HCT116 (cell line): ENCODE results near the gene MALSU1. TPM values are rescaled to one million over a fixed set of nuclear protein-coding genes. Genes with fewer than 3 reads are reported as not detected.

Experiments used
- ATAC-seq: fragments of 200-7000 bp; cut with Tn5 transposase; 2 replicates; pipeline ENCODE4 v1.9.1; 2020; ENCODE audit warnings: mild to moderate bottlenecking, moderate library complexity
- BruUV-seq: library from RNA; stranded (reverse); fragments of 400-500 nt; replicated peaks from 2 replicates; lab custom pipeline; 2021; lab: Mats Ljungman, UMichigan
- CTCF ChIA-PET: fragments of 300-600 bp; sonication (Branson Sonifier 250); formaldehyde crosslinking; loops from one replicate; lab custom pipeline; 2021; ENCODE audit warnings: antibody characterized with exemption; lab: Charles Lee
- POLR2A ChIA-PET: fragments of 300-600, 350-600 bp; sonication (Branson Sonifier 250); formaldehyde crosslinking; loops from one replicate; lab custom pipeline; 2021; ENCODE audit warnings: antibody characterized with exemption; lab: Charles Lee
- RAD21 ChIA-PET, 2 experiments: fragments of 300-600 bp; sonication (Branson Sonifier 250); formaldehyde crosslinking; loops; one replicate each; lab custom pipeline; 2023; ENCODE audit warnings: low total read pairs in 2 of 2; ENCODE audit not compliant: uncharacterized antibody in 2 of 2, unreplicated experiment in 2 of 2, low non-redundant PET in 1 of 2; lab: Charles Lee
- DNase-seq: peaks from one replicate; pipeline ENCODE4 v3.0.0-alpha.2; 2010; ENCODE audit warnings: low read depth, low spot score
- H2AFZ ChIP-seq: fragments of 200-600 bp; shearing (Covaris generic), sonication (generic); 2 replicates; pipeline ENCODE4 v1.6.1; 2017; ENCODE audit warnings: low read depth, mixed run types, mixed read lengths, antibody characterized with exemption, low read length; ENCODE audit not compliant: poor library complexity, severe bottlenecking
- H3K27ac ChIP-seq: 2 replicates; pipeline ENCODE4 v1.5.1; 2012; ENCODE audit warnings: low read depth, low read length
- H3K27me3 ChIP-seq: fragments of 200-600 bp; sonication (generic); 2 replicates; pipeline ENCODE4 v1.6.1; 2016; ENCODE audit warnings: mixed run types, low read length, mixed read lengths; ENCODE audit not compliant: insufficient read depth
- H3K36me3 ChIP-seq, 2 experiments: fragments of 200-500 bp in 1 of 2; fragments of 200-600 bp in 1 of 2; sonication (Bioruptor generic) in 1 of 2; sonication (generic) in 1 of 2; 2 replicates each; pipeline versions ENCODE4 v1.5.1 to v1.6.1; 2014 to 2016; ENCODE audit warnings: low read length in 2 of 2, inconsistent platforms in 1 of 2, mixed read lengths in 1 of 2, mixed run types in 1 of 2; ENCODE audit not compliant: insufficient read depth in 2 of 2, control insufficient read depth in 1 of 2
- H3K4me1 ChIP-seq, 2 experiments: fragments of 200-600 bp in 1 of 2; sonication (generic) in 1 of 2; 2 replicates each; pipeline versions ENCODE4 v1.5.1 to v1.6.1; 2012 to 2017; ENCODE audit warnings: low read length in 2 of 2, inconsistent platforms in 1 of 2, mild to moderate bottlenecking in 1 of 2, mixed read lengths in 1 of 2, mixed run types in 1 of 2, moderate library complexity in 1 of 2; ENCODE audit not compliant: insufficient read depth in 2 of 2, control insufficient read depth in 1 of 2
- H3K4me2 ChIP-seq: fragments of 200-600 bp; sonication (generic); 2 replicates; pipeline ENCODE4 v1.6.1; 2017; ENCODE audit warnings: mixed run types, low read length, mixed read lengths
- H3K4me3 ChIP-seq, 2 experiments: fragments of 200-600 bp in 1 of 2; sonication (generic) in 1 of 2; replicated peaks in 1 of 2; 2 replicates each; pipeline ENCODE4 v1.5.1; 2011 to 2016; ENCODE audit warnings: low read length in 2 of 2, control low read depth in 1 of 2, low read depth in 1 of 2, mild to moderate bottlenecking in 1 of 2, mixed read lengths in 1 of 2, mixed run types in 1 of 2
- H3K79me2 ChIP-seq: fragments of 200-600 bp; sonication (generic); 2 replicates; pipeline ENCODE4 v1.6.1; 2017; ENCODE audit warnings: mild to moderate bottlenecking, mixed run types, low read length, moderate library complexity, mixed read lengths; ENCODE audit not compliant: insufficient read depth
- H3K9ac ChIP-seq: fragments of 200-600 bp; sonication (generic); 2 replicates; pipeline ENCODE4 v1.6.1; 2016; ENCODE audit warnings: low read length, mixed read lengths
- H3K9me2 ChIP-seq: fragments of 200-600 bp; sonication (generic), shearing (Covaris generic); 2 replicates; pipeline ENCODE4 v1.6.1; 2017; ENCODE audit warnings: mixed run types, mild to moderate bottlenecking, moderate library complexity; ENCODE audit not compliant: insufficient read depth
- H3K9me3 ChIP-seq, 2 experiments: fragments of 200-500 bp in 1 of 2; fragments of 200-600 bp in 1 of 2; sonication (Bioruptor generic) in 1 of 2; sonication (generic) in 1 of 2; 2 replicates each; pipeline ENCODE4 v1.6.1; 2014 to 2017; ENCODE audit warnings: low read length in 2 of 2, mixed read lengths in 2 of 2, inconsistent platforms in 1 of 2, low read depth in 1 of 2, mild to moderate bottlenecking in 1 of 2, mixed run types in 1 of 2, moderate library complexity in 1 of 2; ENCODE audit not compliant: control insufficient read depth in 1 of 2, insufficient read depth in 1 of 2
- H4K20me1 ChIP-seq: fragments of 200-600 bp; sonication (generic), shearing (Covaris generic); 2 replicates; pipeline ENCODE4 v1.6.1; 2017; ENCODE audit warnings: mixed run types, mild to moderate bottlenecking, moderate library complexity; ENCODE audit not compliant: insufficient read depth
- CBX3 ChIP-seq: IDR thresholded peaks from 2 replicates; pipeline ENCODE4 v1.6.1; 2012; ENCODE audit warnings: low read depth
- CEBPB ChIP-seq: IDR thresholded peaks from 2 replicates; pipeline ENCODE4 v1.6.1; 2012; ENCODE audit warnings: low read depth
- EGR1 ChIP-seq: IDR thresholded peaks from 2 replicates; pipeline ENCODE4 v1.6.1; 2012; ENCODE audit warnings: low read depth
- EZH2phosphoT487 ChIP-seq: fragments of 200-600 bp; IDR thresholded peaks from 2 replicates; pipeline ENCODE4 v1.6.1; 2018; ENCODE audit warnings: antibody characterized with exemption, borderline replicate concordance
- POLR2A ChIP-seq: IDR thresholded peaks from 2 replicates; pipeline ENCODE4 v1.7.0; 2011; ENCODE audit warnings: borderline replicate concordance; ENCODE audit not compliant: insufficient read depth, insufficient read length; ENCODE audit errors: extremely low read depth
- POLR2AphosphoS5 ChIP-seq: IDR thresholded peaks from 2 replicates; pipeline ENCODE4 v1.6.1; 2011; ENCODE audit warnings: mild to moderate bottlenecking, low read depth, low read length, moderate library complexity
- RAD21 ChIP-seq: IDR thresholded peaks from 2 replicates; pipeline ENCODE4 v1.6.1; 2012; ENCODE audit warnings: low read depth, mild to moderate bottlenecking
- SIN3A ChIP-seq: IDR thresholded peaks from 2 replicates; pipeline ENCODE4 v1.6.1; 2012; ENCODE audit warnings: low read depth
- SP1 ChIP-seq: IDR thresholded peaks from 2 replicates; pipeline ENCODE4 v1.6.1; 2012; ENCODE audit warnings: low read depth
- SRF ChIP-seq: IDR thresholded peaks from 2 replicates; pipeline ENCODE4 v1.6.1; 2012; ENCODE audit warnings: low read depth
- TCF7L2 ChIP-seq: IDR thresholded peaks from 2 replicates; pipeline ENCODE4 v1.7.0; 2011; ENCODE audit warnings: borderline replicate concordance, inconsistent platforms; ENCODE audit not compliant: insufficient read depth, insufficient read length; ENCODE audit errors: extremely low read depth
- YY1 ChIP-seq: IDR thresholded peaks from 2 replicates; pipeline ENCODE4 v1.6.1; 2011; ENCODE audit warnings: low read length, low read depth, moderate library complexity, mild to moderate bottlenecking; ENCODE audit not compliant: insufficient replicate concordance; ENCODE audit errors: extremely low read depth
- ZNF274 ChIP-seq: fragments of 200-500 bp; sonication (Bioruptor generic); IDR thresholded peaks from 2 replicates; pipeline ENCODE4 v1.6.1; 2014; ENCODE audit warnings: mild to moderate bottlenecking, low read depth, low read length, inconsistent platforms
- intact Hi-C: fragments of 100-400 bp; cut with micrococcal nuclease; formaldehyde crosslinking; loops from 2 replicates; pipeline ENCODE4 v1.10.0; 2022
- total RNA-seq: library from RNA; stranded (reverse); gene quantifications from one replicate; pipeline ENCODE4 v1.2.1, GENCODE V29; 2021; ENCODE audit not compliant: unreplicated experiment
- TF ChIP-seq, protein P1 (sequence below): IDR thresholded peaks from 2 replicates; pipeline ENCODE4 v1.6.1; 2012
- TF ChIP-seq, protein P2 (sequence below): IDR thresholded peaks from 2 replicates; pipeline ENCODE4 v1.6.1; 2012; ENCODE audit warnings: low read depth
- TF ChIP-seq, protein P3 (sequence below), 3 experiments: fragments of 200-600 bp in 1 of 3; sonication (generic) in 1 of 3; IDR thresholded peaks in 2 of 3; conservative IDR thresholded peaks in 1 of 3; 2 replicates each; pipeline ENCODE4 v1.5.1; 2012 to 2017; ENCODE audit warnings: low read depth in 2 of 3, low read length in 2 of 3, antibody characterized with exemption in 1 of 3, borderline replicate concordance in 1 of 3, control low read depth in 1 of 3, mild to moderate bottlenecking in 1 of 3, mixed read lengths in 1 of 3, mixed run types in 1 of 3, moderate library complexity in 1 of 3; ENCODE audit not compliant: insufficient read depth in 1 of 3
- TF ChIP-seq, protein P4 (sequence below): IDR thresholded peaks from 2 replicates; pipeline ENCODE4 v1.6.1; 2012

Gene MALSU1
- total RNA-seq, 1 experiment from 2014 or later: 105 TPM

DNA sequence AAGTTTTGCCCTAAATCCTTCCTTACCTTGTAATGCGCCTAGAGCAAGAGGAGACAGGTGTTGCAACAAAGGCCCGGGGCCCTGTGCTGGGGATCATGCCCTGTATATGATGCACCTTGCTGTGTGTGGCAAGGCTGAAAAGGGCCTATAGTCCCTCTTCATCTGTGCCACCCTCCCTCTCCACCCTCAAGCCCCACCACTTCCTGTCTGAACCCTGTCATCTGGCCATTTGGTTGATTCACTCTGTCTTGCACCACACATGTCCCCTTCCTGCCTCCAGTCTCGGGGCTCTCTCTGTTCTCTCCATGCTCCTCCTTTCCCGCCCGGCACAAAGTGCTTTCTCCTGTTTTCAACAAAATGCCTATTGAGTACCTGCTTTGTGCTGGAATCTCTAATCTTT, 11.5 kb upstream of the MALSU1 start:
- BruUV-seq: no TSS peak
- no peak for TF ChIP-seq SIN3A
- no peak for TF ChIP-seq SRF
- TF ChIP-seq, protein P1, sequence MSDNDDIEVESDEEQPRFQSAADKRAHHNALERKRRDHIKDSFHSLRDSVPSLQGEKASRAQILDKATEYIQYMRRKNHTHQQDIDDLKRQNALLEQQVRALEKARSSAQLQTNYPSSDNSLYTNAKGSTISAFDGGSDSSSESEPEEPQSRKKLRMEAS: no peak
- TF ChIP-seq, protein P2, sequence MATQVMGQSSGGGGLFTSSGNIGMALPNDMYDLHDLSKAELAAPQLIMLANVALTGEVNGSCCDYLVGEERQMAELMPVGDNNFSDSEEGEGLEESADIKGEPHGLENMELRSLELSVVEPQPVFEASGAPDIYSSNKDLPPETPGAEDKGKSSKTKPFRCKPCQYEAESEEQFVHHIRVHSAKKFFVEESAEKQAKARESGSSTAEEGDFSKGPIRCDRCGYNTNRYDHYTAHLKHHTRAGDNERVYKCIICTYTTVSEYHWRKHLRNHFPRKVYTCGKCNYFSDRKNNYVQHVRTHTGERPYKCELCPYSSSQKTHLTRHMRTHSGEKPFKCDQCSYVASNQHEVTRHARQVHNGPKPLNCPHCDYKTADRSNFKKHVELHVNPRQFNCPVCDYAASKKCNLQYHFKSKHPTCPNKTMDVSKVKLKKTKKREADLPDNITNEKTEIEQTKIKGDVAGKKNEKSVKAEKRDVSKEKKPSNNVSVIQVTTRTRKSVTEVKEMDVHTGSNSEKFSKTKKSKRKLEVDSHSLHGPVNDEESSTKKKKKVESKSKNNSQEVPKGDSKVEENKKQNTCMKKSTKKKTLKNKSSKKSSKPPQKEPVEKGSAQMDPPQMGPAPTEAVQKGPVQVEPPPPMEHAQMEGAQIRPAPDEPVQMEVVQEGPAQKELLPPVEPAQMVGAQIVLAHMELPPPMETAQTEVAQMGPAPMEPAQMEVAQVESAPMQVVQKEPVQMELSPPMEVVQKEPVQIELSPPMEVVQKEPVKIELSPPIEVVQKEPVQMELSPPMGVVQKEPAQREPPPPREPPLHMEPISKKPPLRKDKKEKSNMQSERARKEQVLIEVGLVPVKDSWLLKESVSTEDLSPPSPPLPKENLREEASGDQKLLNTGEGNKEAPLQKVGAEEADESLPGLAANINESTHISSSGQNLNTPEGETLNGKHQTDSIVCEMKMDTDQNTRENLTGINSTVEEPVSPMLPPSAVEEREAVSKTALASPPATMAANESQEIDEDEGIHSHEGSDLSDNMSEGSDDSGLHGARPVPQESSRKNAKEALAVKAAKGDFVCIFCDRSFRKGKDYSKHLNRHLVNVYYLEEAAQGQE: no peak
- no peak for TF ChIP-seq CBX3
- TF ChIP-seq, protein P3, sequence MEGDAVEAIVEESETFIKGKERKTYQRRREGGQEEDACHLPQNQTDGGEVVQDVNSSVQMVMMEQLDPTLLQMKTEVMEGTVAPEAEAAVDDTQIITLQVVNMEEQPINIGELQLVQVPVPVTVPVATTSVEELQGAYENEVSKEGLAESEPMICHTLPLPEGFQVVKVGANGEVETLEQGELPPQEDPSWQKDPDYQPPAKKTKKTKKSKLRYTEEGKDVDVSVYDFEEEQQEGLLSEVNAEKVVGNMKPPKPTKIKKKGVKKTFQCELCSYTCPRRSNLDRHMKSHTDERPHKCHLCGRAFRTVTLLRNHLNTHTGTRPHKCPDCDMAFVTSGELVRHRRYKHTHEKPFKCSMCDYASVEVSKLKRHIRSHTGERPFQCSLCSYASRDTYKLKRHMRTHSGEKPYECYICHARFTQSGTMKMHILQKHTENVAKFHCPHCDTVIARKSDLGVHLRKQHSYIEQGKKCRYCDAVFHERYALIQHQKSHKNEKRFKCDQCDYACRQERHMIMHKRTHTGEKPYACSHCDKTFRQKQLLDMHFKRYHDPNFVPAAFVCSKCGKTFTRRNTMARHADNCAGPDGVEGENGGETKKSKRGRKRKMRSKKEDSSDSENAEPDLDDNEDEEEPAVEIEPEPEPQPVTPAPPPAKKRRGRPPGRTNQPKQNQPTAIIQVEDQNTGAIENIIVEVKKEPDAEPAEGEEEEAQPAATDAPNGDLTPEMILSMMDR (IDR thresholded peaks at IDR 0.05 in 2 of 3, conservative IDR thresholded peaks at IDR 0.05 in 1 of 3; ENCODE audit: borderline replicate concordance in 1 of 3, insufficient read depth in 1 of 3, low read depth in 2 of 3, low read length in 2 of 3): no peak
- TF ChIP-seq EGR1: no peak
- TF ChIP-seq SP1: no peak
- no peak for TF ChIP-seq ZNF274
- TF ChIP-seq POLR2AphosphoS5: no peak
- TF ChIP-seq TCF7L2: no peak
- no peak for TF ChIP-seq POLR2A
- TF ChIP-seq RAD21: no peak
- no peak for TF ChIP-seq CEBPB
- no peak for TF ChIP-seq YY1
- TF ChIP-seq, protein P4, sequence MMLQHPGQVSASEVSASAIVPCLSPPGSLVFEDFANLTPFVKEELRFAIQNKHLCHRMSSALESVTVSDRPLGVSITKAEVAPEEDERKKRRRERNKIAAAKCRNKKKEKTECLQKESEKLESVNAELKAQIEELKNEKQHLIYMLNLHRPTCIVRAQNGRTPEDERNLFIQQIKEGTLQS: no peak
- no peak for TF ChIP-seq EZH2phosphoT487
- Histone ChIP-seq H3K9me2 (no peaks in the 10 kb centered on the region), H3K4me1 (peaks cover 0 to 8% of the 10 kb centered on the region in 2 experiments; a peak in 1 of 4 replicates), H3K36me3 (no peaks in the 10 kb centered on the region), H2AFZ (no peak overlapping the region), H4K20me1 (no peaks in the 10 kb centered on the region), H3K9me3 (no peaks in the 10 kb centered on the region), H3K79me2 (no peaks in the 10 kb centered on the region), H3K27ac (no peak overlapping the region), H3K4me3 (no peak overlapping the region), H3K4me2 (no peak overlapping the region), H3K27me3 (no peaks in the 10 kb centered on the region), H3K9ac (no peak overlapping the region)
- CTCF ChIA-PET: no interaction called here
- RAD21 ChIA-PET: no interaction called here
- DNase-seq (no peak), ATAC-seq (no peak)
- POLR2A ChIA-PET: no interaction called here
- intact Hi-C loops: no loop called here
